ENCODE measurements around the gene RCCD1. TPM values are rescaled to one million over a fixed set of nuclear protein-coding genes. Genes with fewer than 3 reads are reported as not detected.

RCCD1 gene
- polyA plus RNA-seq, 1 donor from 2014 or later, result 4.5 TPM

DNA sequence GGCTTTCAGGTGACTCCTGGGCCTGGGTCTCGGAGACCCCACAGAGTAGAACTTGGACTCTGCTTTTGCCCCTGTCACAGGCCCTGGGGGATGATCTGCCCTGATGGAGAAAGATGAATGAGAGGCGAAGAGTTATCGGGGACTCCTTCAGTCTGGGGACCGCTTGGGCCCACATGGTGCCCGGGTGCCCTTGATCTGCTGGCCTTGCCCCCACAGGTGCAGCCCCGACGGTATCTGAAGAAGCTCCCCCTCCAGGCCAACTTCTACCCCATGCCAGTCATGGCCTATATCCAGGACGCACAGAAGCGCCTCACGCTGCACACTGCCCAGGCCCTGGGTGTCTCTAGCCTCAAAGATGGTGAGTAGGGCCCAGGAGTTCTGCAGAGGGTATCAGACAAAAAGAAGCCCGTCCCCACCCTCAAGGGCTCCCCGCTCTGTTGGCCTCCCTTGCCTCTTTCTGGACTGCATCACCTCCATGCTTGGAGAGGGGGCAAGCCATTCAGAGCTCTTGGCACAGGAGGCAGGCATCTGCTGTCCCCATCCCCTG, 41.2 kb upstream of the RCCD1 start:
- H3K27me3 ChIP-seq (ENCODE audit: insufficient read depth, low read depth, low read length), result no peaks in the 10 kb centered on the region
- H4K20me1 ChIP-seq (ENCODE audit: insufficient read depth), result no peaks in the 10 kb centered on the region
- no peaks in the 10 kb centered on the region for H3K36me3 ChIP-seq (ENCODE audit: insufficient read depth, low read length)
- TF ChIP-seq, protein P1, sequence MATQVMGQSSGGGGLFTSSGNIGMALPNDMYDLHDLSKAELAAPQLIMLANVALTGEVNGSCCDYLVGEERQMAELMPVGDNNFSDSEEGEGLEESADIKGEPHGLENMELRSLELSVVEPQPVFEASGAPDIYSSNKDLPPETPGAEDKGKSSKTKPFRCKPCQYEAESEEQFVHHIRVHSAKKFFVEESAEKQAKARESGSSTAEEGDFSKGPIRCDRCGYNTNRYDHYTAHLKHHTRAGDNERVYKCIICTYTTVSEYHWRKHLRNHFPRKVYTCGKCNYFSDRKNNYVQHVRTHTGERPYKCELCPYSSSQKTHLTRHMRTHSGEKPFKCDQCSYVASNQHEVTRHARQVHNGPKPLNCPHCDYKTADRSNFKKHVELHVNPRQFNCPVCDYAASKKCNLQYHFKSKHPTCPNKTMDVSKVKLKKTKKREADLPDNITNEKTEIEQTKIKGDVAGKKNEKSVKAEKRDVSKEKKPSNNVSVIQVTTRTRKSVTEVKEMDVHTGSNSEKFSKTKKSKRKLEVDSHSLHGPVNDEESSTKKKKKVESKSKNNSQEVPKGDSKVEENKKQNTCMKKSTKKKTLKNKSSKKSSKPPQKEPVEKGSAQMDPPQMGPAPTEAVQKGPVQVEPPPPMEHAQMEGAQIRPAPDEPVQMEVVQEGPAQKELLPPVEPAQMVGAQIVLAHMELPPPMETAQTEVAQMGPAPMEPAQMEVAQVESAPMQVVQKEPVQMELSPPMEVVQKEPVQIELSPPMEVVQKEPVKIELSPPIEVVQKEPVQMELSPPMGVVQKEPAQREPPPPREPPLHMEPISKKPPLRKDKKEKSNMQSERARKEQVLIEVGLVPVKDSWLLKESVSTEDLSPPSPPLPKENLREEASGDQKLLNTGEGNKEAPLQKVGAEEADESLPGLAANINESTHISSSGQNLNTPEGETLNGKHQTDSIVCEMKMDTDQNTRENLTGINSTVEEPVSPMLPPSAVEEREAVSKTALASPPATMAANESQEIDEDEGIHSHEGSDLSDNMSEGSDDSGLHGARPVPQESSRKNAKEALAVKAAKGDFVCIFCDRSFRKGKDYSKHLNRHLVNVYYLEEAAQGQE (IDR thresholded peaks at IDR 0.05; ENCODE audit: borderline replicate concordance), result no peak
- TF ChIP-seq MXI1 (conservative IDR thresholded peaks at IDR 0.05; ENCODE audit: poor library complexity, severe bottlenecking), result no peak
- no peak for TF ChIP-seq TAF1 (IDR thresholded peaks at IDR 0.05; ENCODE audit: low read depth)
- TF ChIP-seq SMC3 (conservative IDR thresholded peaks at IDR 0.05; ENCODE audit: poor library complexity), result no peak
- H3K9me3 ChIP-seq (ENCODE audit: low read length), result no peaks in the 10 kb centered on the region
- no peaks in the 10 kb centered on the region for H3K9me2 ChIP-seq (ENCODE audit: insufficient read depth, low read length)
- no peaks in the 10 kb centered on the region for H3K79me2 ChIP-seq (replicated peaks; ENCODE audit: insufficient read depth, low read length)
- H3K9ac ChIP-seq (ENCODE audit: low read length), result no peak overlapping the region
- H2AFZ ChIP-seq (ENCODE audit: low read depth, low read length), result no peak overlapping the region
- H3F3A ChIP-seq (ENCODE audit: insufficient read depth, low read length, poor library complexity, severe bottlenecking), result no peaks in the 10 kb centered on the region
- H3K4me3 ChIP-seq (ENCODE audit: low read length), result no peak overlapping the region
- H3K4me2 ChIP-seq (ENCODE audit: low read length), result no peak overlapping the region
- no peak overlapping the region for H3K27ac ChIP-seq (ENCODE audit: low read length)

DNA sequence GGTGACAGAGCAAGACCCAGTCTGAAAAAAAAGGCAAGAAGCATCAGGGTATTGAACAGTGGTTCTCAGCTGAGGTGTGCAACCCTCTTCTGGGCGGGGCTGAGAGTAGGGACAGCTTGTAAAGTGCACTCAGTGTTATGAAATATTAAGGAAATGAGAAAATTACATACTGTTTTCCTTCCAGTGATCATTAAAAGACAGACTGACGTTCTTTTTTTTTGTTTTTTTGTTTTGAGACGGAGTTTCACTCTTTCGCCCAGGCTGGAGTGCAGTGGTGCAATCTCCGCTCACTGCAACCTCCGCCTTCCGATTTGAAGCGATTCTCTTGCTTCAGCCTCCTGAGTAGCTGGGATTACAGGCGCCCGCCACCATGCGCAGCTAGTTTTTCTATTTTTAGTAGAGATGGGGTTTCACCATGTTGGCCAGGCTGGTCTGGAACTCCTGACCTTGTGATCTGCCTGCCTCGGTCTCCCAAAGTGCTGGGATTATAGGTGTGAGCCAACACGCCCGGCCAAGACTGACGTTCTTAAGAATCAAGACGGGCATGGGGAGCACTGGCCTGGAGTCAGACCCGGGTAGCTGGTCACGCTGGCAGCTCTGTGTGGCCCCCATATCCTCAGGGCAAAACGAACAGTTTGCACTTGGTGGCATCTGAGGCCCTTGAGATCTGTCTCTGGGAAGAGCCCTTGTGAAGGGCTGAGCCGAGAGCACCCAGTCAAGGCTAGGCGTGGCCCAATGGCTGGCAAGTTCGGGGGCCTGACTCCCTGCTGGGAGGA, 40.2 kb upstream of the RCCD1 start:
- Histone ChIP-seq H3K27me3 (ENCODE audit: insufficient read depth, low read depth, low read length) (no peaks in the 10 kb centered on the region), H4K20me1 (ENCODE audit: insufficient read depth) (no peaks in the 10 kb centered on the region)

More for the DNA sequence above, 40.2 kb upstream of the RCCD1 start:
- Histone ChIP-seq H3K4me3 (ENCODE audit: low read length) (no peak overlapping the region), H3K36me3 (ENCODE audit: insufficient read depth, low read length) (no peaks in the 10 kb centered on the region), H3K9me2 (ENCODE audit: insufficient read depth, low read length) (no peaks in the 10 kb centered on the region), H3K79me2 (replicated peaks; ENCODE audit: insufficient read depth, low read length) (no peaks in the 10 kb centered on the region), H3K4me2 (ENCODE audit: low read length) (no peak overlapping the region), H3K9ac (ENCODE audit: low read length) (no peak overlapping the region), H3F3A (ENCODE audit: insufficient read depth, low read length, poor library complexity, severe bottlenecking) (no peaks in the 10 kb centered on the region), H3K27ac (ENCODE audit: low read length) (no peak overlapping the region), H2AFZ (ENCODE audit: low read depth, low read length) (no peak overlapping the region), H3K9me3 (ENCODE audit: low read length) (no peaks in the 10 kb centered on the region)
- TF ChIP-seq POLR2AphosphoS5 (IDR thresholded peaks at IDR 0.05), result no peak
- TF ChIP-seq, protein P1 (IDR thresholded peaks at IDR 0.05; ENCODE audit: borderline replicate concordance), result no peak
- TF ChIP-seq, protein P2, sequence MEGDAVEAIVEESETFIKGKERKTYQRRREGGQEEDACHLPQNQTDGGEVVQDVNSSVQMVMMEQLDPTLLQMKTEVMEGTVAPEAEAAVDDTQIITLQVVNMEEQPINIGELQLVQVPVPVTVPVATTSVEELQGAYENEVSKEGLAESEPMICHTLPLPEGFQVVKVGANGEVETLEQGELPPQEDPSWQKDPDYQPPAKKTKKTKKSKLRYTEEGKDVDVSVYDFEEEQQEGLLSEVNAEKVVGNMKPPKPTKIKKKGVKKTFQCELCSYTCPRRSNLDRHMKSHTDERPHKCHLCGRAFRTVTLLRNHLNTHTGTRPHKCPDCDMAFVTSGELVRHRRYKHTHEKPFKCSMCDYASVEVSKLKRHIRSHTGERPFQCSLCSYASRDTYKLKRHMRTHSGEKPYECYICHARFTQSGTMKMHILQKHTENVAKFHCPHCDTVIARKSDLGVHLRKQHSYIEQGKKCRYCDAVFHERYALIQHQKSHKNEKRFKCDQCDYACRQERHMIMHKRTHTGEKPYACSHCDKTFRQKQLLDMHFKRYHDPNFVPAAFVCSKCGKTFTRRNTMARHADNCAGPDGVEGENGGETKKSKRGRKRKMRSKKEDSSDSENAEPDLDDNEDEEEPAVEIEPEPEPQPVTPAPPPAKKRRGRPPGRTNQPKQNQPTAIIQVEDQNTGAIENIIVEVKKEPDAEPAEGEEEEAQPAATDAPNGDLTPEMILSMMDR (IDR thresholded peaks at IDR 0.05; ENCODE audit: poor library complexity, severe bottlenecking), result no peak
- TF ChIP-seq SMC3 (conservative IDR thresholded peaks at IDR 0.05; ENCODE audit: poor library complexity), result no peak
- TF ChIP-seq RAD21 (conservative IDR thresholded peaks at IDR 0.05), result no peak
- TF ChIP-seq MXI1 (conservative IDR thresholded peaks at IDR 0.05; ENCODE audit: poor library complexity, severe bottlenecking), result no peak

All from neural cell (in vitro differentiated cells).